ENCODE results near the gene TMEM132D.
"Not testable (repeated sequence)": the region's sequence is repeated elsewhere in the genome, so short reads cannot be mapped to it uniquely, and the experiment has no call there.

Gene TMEM132D

DNA sequence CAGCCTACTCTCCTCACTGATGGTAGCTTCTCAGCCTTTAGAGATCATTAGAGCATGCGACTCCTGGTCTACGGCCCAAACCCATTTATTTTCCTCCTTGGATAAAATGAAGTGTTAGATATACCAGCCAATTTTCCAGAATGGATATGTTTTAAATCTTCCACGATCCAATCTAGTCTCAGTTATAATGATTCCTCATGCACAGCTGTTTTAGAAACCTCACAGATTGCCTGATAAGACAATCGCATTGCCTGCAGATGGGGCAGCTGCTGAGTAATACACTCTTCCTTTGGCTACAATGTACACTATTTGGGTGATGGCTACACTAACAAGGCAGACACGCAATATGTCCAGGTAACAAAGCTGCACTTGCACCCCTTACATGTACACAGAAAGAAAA, 823.4 kb downstream of the TMEM132D start:
- DNase-seq: no peak

GRCh38 chr12:129079719-129080118, 824.1 kb downstream of the TMEM132D start:
- no peak for DNase-seq

DNA sequence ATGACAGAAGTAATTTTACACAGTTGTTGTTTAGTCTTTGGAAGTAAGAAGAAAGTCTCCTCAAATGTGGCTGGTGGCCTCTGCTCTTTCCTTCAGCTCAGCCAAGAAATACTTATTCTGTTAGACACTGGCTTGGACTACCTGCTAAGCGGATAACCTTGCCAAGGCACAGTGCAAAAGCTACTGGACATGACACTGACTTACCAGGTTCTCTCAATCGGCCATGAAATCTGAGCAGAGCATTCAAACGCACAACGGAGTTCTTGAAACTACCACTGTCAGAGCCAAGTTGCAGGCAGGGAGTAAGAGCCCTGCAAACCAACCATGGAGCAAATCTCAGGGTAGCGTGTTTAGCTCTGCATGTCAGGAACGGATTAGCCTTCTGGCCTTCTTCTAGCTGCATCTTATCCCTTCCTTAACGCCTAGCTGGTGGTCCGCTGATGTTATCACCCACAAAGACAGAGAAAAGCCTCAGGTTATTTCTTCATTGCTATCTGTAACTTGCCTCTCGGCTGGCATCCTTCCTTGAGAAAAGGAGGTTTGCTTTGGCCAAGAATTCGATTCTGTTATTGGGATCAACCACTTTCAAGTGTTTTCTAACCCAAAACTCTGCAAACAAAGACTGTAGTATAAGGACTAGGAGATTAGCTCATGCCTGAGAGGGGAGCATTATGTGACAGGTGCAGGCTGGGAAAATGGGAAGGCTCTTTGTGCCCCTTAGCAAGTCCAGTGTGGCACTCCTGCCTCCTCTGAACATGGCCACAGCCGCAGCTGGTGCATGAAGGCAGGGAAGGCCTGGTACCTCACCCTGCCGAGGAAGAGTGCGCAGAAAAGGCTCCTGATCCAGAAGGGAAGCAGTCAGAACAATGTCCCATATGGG, 827.1 kb downstream of the TMEM132D start:
- no peak for DNase-seq

DNA sequence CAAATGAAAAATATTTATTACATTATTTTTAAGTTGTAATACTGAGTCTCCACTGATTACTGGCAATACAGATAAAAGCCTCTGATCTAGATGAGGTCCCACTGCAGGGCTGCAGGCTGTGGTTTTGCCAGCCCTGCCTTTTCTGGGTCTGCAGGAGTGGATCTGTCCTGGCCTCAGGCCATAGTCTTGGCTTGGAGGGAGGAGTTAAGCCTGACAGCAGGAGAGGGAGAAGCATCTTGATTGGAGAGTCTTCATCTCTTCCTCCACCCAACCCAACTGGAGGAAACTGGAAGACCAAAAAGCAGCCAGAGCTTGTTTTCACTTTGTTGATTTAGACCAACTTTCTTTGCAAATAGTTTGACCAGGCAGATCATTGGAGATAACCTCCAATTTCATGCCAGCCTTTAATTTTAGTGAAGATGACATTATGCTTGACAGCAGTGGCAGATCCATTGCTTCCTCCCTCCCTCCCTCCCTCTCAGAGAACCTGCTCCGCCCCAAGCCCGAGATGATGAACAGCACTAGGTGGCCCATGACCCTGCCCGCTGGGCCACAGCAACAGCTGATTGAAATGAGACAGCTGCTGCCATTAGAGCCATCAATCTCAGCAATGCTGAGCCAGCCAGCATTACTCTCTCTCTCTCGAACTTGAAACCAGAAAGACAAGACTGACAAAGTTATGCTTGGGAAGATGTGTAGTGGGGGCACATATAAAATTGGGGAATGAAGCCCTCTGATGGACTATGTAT, 828.2 kb downstream of the TMEM132D start:
- DNase-seq: no peak

GRCh38 chr12:129074379-129074778, 829.4 kb downstream of the TMEM132D start:
- no peak for DNase-seq

DNA sequence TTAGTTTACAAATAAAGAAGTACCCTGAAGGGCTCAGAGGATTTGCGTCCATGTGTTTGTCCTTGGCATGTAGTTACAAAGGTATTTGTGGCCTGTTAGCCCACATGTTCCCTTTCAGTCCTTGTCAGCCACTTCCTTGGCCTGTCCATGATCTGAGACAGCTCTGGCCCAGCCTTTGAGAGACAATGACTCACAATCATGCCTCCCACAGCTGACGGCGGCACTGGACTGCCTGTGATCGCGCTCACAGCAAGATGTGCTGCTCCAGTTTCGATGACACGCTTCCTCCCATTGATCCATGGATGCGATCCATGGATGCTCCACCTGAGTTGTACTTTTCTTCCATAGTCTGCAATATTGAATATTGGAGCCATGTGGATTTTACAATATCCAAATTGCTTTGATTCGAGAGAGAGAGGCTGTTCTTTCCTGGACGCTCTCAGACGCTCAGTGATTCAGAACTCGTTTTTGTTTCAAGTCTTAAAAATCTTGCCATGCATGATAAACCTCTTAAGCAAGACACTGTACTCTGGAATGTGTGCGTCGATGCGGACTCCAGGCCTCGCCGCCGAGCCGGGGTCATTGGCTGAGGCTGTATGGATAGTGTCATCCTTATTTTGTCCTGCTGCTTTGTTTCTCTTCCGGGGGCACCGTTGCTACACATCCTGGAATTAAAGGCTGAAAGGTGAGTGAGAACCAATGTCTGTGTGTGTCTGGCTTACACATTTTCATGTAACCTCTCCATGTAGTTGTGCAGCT, 830.5 kb downstream of the TMEM132D start:
- DNase-seq: no peak

DNA sequence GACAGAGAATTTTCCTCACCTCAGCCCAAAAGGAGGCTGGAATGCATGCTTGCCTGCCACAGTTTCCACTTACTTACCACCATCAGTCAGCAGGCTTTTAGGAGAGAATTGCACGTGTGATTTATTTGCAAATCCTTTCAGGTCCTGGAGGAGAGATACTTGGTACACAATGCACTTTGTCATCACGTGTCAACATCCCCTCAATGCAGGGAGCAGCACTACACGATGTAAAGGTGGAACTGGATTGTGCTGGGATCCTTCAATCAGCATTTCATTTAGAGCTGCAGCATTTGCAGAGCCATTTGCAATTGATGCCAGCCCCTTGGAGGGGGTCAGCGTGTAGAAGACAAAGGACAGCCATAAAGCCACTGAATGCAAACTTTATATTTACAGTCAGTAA, 832.5 kb downstream of the TMEM132D start:
- DNase-seq: no peak

DNA sequence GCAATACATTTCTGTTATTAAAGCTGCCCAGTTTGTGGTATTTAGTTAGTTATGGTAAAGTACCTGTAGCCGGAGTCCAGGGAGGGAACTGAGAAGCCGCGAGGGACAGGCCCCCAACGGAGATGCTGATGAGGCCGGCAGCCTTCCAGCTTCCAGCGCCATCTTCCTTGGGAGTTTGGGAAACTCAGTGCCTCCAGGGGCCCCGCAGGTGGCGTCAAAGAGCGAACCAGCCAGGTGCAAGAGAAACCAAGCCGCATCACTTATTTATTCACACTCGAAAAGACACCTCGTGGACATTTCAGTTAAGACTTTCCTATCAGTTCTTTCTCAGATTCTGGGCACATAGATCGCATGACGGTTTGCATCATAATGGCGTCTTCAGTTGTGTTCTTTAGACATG, 833.9 kb downstream of the TMEM132D start:
- no peak for DNase-seq

- no peak for DNase-seq
Measured at GRCh38 chr12:129068684-129069083, 835.1 kb downstream of the TMEM132D start.

- no peak for DNase-seq
Measured at GRCh38 chr12:129067491-129067890, 836.3 kb downstream of the TMEM132D start.

DNA sequence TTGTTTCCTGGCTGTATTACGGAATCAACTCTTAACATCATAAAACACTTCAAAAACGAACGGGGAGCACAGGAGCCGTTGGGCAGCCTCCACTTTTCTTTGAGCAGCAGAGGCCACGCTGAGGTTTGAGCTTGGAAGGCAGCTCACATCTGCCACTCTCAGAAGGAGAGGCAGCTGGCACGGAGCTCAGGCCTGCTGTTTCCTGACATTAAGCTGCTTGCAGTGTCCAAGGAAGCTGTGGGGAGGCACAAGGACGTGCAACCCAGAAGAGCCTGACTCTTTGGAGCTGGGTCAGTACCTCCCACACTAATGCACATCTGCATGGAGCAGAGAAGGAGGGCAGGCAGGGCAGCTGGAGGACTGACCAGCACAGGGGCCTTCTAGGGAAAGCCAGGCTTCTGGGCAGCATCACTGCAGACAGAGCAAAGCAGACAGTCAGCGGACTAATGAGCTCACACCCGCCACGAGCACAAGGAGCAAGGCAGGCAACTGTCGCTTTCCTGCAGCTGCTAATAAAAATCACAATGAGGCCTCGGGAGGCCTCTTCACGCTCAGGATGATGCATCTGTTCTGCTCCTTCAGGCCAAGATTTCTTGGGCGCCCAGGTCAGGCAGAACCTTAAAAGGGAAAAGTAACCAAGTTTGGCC, 839.5 kb downstream of the TMEM132D start:
- DNase-seq: no peak

- no peak for DNase-seq
Measured at GRCh38 chr12:129063600-129063999, 840.2 kb downstream of the TMEM132D start.

- DNase-seq: no peak
Measured at GRCh38 chr12:129053232-129053631, 850.6 kb downstream of the TMEM132D start.

- DNase-seq: no peak
Measured at GRCh38 chr12:129052373-129052772, 851.5 kb downstream of the TMEM132D start.

DNA sequence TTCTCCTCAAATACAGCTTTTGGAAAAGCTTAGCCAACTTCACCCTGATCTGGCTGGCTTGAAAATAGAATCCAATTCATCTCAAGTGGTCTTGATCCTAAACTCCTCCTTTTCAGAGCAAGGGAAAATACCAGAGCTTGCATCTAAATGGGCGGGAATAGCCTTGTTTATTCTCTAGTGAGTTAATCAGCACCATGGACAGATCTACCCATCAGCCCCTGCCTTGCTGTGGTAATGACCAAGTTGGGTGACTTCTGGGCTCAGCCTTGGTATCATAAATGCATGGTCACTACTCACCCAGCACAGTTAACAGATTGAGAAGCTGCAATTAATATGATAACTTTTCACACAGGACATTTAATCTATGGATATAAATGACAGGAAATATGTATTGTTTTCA, 853.9 kb downstream of the TMEM132D start:
- no peak for DNase-seq

DNA sequence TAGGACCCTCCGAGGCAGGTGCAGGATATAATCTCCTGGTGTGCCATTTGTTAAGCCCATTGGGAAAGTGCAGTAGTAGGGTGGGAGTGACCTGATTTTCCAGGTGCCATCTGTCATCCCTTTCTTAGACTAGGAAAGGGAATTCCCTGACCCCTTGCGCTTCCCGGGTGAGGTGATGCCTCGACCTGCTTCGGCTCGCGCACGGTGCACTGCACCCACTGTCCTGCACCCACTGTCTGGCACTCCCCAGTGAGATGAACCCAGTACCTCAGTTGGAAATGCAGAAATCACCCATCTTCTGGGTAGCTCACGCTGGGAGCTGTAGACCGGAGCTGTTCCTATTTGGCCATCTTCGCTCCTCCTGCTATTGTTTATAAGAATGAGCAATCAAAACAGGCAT, 860.5 kb downstream of the TMEM132D start:
- not testable (repeated sequence) for DNase-seq

- DNase-seq: no peak
Measured at GRCh38 chr12:129036135-129036534, 867.7 kb downstream of the TMEM132D start.

- no peak for DNase-seq
Measured at GRCh38 chr12:129034558-129035289, 869.1 kb downstream of the TMEM132D start.

- DNase-seq: no peak
Measured at GRCh38 chr12:129028844-129029243, 875.0 kb downstream of the TMEM132D start.

DNA sequence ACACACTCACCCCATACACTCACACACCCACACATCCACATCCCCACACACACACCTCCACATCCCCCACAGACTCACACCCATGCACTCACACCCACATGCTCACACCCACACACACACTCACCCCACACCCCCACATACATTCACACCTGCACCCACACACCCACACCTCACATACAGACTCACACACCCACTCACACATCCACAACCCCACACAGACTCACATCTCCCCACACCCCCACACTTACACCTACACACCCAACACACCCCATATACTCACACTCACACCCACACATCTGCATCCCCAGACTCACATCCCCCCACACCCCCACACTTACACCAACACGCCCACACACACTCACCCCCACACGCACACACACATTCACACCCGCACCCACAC, 878.8 kb downstream of the TMEM132D start:
- DNase-seq: no peak

Measured in activated CD4-positive, alpha-beta T cell treated with anti-CD3 and anti-CD28 coated beads, Interleukin-2, amount 50 U/mL, for 4 hours (primary cell).